ENCODE data around the gene RHBDL1. TPM values are rescaled to one million over a fixed set of nuclear protein-coding genes. Genes with fewer than 3 reads are reported as not detected.

RHBDL1 gene
- polyA plus RNA-seq, 3 donors from 2014 or later, result not detected

DNA sequence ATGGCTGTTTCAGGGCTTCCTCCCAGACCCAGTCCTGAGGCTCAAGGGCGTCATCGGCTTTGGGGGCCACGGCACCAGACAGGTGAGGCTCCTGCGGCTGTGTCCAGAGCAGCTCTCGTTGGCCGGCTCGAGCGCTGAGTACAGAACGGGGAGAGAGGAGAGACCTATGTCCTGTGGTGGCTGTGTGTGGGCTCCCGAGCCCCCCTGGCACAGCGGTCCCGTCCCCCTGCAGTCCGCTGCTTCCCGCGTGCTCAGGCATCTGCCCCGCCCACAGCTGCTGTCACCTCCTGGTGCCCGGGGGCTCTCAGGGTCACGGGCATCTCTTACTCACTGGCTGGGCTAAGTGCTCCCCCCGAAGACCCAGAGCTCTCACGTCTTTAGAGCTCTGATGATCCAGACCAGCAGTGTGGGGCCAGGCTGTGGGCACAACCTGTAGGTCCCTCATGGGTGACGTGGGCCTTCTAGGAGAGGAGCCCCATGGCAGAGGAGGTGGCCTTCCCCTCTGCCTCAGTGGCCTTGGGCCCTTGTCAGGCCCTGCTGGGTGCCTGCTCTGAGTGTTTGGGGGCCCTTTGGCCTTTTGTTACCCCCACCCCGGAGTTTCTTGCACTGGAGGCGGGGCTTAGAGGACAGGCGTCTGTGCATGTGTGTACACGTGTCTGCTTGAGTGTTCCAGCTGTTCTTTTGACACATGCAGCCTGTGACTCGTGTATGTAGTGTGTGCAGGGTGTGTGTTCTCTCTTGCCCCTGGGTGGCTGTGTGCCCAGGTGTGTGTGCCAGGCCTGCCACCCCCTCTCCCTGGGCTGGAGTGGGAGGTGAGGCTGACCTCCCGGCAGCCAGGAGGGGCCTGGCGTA lies 22.8 kb upstream of the RHBDL1 start:
- Mint-ChIP-seq H3K4me3 (peak overlapping the region in 1 of 5 donors; percentile 19), H3K36me3 (no peaks in the 10 kb centered on the region), H3K27me3 (ENCODE audit: low read depth in 3 of 3) (peaks cover 0 to 3% (median 2%) of the 10 kb centered on the region in 3 donors), H3K9me3 (no peaks in the 10 kb centered on the region), H3K4me1 (peaks cover 0 to 6% of the 10 kb centered on the region in 2 donors), H3K27ac (no peak overlapping the region)
- DNase-seq, result no peak

DNA sequence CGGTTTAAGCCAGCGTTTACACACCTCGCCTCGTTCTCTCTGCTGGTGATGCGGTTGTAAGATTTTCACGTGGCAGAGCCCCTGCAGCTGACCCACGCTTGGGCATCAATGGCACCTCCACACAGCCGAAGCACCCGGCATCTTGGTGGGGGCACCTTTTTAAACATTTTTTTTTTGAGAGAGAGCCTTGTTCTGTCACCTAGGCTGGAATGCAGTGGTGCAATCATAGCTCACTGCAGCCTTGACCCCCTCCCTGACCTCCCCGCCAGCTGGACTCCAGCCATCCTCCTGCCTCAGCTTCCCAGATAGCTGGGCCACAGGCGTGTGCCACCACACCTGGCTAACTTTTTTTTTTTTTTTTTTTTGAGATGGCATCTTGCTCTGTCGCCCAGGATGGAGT lies 21.4 kb upstream of the RHBDL1 start:
- no peaks in the 10 kb centered on the region for H3K4me1 Mint-ChIP-seq
- H3K4me3 Mint-ChIP-seq, result no peak overlapping the region
- no peak overlapping the region for H3K27ac Mint-ChIP-seq
- H3K27me3 Mint-ChIP-seq (ENCODE audit: low read depth in 3 of 3), result peaks cover 0 to 3% (median 0%) of the 10 kb centered on the region in 3 donors
- DNase-seq, result no peak
- H3K36me3 Mint-ChIP-seq, result no peaks in the 10 kb centered on the region
- H3K9me3 Mint-ChIP-seq, result no peaks in the 10 kb centered on the region

DNA sequence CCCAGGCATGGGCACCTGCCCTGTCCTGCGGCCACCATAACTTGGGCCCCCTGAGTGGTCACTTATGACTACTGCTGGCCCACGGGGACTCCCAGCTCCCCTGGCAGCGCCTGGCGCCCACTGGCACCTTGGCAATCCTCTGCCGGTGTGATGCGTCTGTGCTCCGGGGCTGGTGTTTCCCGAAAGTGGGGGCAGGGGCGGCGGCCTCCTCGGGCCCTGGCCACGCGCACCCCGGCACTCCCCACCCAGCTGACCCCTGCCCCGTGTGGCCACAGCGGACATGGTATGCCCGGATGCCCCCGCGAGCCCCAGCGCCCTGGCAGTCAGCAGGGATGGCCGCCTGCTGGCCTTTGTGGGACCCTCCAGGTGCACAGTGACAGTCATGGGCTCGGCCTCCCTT lies 18.0 kb upstream of the RHBDL1 start:
- no peak for DNase-seq
- H3K9me3 Mint-ChIP-seq, result no peaks in the 10 kb centered on the region
- H3K4me3 Mint-ChIP-seq, result no peak overlapping the region
- H3K27ac Mint-ChIP-seq, result no peak overlapping the region
- H3K27me3 Mint-ChIP-seq (ENCODE audit: low read depth in 3 of 3), result no peaks in the 10 kb centered on the region
- H3K4me1 Mint-ChIP-seq, result peaks cover 0 to 7% of the 10 kb centered on the region in 2 donors
- no peaks in the 10 kb centered on the region for H3K36me3 Mint-ChIP-seq

DNA sequence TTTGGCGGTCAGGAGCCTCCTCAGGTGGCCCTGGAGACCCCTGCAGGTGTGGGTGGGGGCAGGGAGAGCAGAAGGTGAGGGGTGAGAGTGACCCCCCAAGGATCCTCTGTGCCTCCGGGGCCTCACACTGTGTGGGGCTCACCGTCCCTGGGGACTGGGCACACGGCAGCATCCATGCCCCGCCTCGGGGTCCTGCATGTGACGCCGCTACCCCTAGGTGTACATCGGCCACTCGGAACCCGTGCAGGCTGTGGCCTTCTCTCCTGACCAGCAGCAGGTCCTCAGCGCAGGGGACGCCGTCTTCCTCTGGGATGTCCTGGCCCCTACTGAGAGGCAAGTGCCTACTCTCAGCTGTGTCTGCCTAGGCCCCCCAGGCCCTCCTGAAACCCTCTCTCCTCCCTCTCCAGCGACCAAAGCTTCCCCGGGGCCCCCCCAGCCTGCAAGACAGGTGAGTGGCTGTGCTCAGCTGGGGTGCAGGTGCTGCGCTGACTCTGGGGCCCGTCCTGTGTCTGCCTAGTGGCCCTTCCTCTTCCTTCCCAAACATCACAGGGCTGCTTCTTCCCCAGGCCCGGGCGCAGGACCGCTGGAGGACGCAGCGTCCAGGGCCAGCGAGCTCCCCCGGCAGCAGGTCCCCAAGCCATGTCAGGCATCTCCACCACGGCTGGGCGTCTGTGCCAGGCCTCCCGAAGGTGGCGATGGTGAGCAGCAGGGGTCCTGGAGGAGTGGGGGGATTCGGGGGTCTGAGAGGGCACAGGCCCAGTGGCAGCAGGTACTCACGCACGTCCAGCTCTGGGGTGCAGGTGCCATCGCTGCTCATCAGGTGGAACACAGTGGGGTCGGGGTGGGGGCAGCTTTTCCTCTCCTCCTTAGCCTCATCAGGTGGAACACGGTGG lies 16.5 kb upstream of the RHBDL1 start:
- Mint-ChIP-seq H3K27me3 (ENCODE audit: low read depth in 3 of 3) (no peaks in the 10 kb centered on the region), H3K4me3 (no peak overlapping the region), H3K27ac (no peak overlapping the region), H3K36me3 (no peaks in the 10 kb centered on the region), H3K9me3 (no peaks in the 10 kb centered on the region), H3K4me1 (peaks cover 0 to 10% of the 10 kb centered on the region in 2 donors)
- DNase-seq, result no peak

DNA sequence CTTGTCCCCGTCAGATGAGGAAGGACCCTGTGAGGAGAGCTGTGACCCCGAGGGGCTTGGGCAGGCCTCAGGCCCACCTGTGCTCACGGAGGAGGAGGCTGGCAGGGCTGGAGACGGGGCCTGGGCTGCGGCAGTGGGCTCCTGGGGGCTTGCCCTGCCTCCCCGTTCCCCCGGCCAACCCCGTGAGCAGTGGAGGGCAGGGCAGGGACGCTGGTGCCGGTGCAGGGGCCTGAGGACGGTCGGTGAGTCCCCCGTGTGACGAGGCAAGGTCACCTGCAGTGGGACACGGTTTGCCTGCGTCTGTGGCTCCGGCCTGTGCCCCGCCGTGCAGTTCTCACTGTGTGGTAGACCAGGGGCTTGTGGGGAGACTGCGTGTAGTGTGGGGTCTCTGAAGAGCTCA lies 15.9 kb upstream of the RHBDL1 start:
- Mint-ChIP-seq H3K27ac (no peak overlapping the region), H3K36me3 (no peaks in the 10 kb centered on the region), H3K27me3 (ENCODE audit: low read depth in 3 of 3) (no peaks in the 10 kb centered on the region), H3K9me3 (no peaks in the 10 kb centered on the region), H3K4me1 (peaks cover 0 to 10% of the 10 kb centered on the region in 2 donors), H3K4me3 (no peak overlapping the region)
- no peak for DNase-seq

DNA sequence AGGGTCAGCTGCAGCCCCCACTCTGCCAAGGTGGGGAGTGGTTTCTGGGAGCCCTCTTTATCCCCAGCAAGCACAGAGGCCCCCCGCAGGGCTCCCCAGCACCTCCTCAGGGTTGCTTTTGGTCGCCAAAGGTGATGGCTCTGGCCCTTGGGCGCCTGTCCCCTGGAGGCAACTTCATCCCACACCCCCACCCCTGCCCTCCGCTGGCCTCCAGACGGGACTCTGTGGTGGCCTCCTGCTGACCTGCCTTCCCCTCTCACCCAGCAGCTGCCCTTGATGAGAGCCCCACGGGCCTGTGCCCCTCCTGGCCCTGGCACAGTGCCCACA lies 15.4 kb upstream of the RHBDL1 start:
- Mint-ChIP-seq H3K36me3 (no peaks in the 10 kb centered on the region), H3K27me3 (ENCODE audit: low read depth in 3 of 3) (no peaks in the 10 kb centered on the region), H3K4me1 (peaks cover 0 to 10% of the 10 kb centered on the region in 2 donors), H3K27ac (peak overlapping the region in 1 of 6 donors; percentile 62), H3K4me3 (peak overlapping the region in 1 of 5 donors; percentile 72), H3K9me3 (no peaks in the 10 kb centered on the region)
- no peak for DNase-seq

DNA sequence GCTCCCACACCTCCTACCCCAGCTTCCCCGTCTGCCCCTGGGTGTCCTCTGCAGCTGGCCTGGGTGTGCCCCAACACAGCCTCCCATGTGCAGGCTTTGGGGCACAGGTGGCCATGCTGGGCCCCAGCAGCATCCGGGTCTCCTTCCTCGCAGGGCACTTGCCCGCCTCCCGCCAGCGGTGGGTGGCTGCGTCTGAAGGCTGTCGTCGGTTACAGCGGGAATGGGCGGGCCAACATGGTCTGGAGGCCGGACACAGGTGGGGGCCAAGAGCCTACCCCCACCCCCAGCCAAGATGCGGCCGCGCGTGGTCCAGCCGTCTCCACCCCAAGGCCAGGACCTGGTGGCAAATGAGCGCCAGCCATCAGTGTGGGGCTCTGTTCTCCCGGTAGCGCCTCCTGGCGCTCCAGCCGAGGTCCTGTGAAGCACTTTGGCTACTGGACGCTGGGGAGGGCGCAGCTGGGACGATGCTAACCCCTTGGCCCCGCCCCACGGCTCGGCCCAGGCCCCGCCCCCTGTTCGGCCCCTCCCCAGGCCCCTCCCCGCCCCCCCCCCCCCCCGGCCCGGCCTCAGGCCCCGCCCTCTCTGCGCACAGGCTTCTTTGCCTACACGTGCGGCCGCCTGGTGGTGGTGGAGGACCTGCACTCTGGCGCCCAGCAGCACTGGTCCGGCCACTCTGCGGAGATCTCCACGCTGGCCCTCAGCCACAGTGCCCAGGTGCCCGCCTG lies 14.8 kb upstream of the RHBDL1 start:
- peak; percentile 69 to 78 (median 77) for DNase-seq
- Mint-ChIP-seq H3K4me3 (peak overlapping the region; percentile 30 to 72 (median 54)), H3K36me3 (no peaks in the 10 kb centered on the region), H3K27me3 (ENCODE audit: low read depth in 3 of 3) (no peaks in the 10 kb centered on the region), H3K9me3 (no peaks in the 10 kb centered on the region), H3K27ac (peak overlapping the region in 4 of 6 donors; percentile 16 to 82 (median 52)), H3K4me1 (peaks cover 0 to 10% of the 10 kb centered on the region in 2 donors)

DNA sequence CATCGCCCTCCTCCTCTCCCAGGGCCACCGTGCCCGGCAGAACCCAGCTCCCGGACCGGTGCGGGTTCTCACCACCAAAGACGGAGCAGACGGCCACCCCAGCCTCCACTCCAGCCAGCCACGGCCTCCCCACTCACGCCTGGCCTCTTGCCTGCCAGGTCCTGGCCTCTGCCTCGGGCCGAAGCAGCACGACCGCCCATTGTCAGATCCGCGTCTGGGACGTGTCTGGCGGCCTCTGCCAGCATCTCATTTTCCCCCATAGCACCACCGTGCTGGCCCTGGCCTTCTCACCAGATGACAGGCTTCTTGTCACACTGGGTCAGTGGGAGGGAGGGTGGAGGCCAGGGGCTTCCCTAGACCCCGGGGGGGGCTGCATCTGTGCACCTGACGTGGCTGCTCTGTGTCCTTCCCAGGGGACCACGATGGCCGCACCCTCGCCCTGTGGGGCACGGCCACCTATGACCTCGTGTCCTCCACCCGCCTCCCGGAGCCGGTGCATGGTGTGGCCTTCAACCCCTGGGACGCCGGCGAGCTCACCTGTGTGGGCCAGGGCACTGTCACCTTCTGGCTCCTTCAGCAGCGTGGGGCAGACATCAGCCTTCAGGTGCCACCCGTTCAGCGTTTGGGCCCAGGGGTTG lies 14.2 kb upstream of the RHBDL1 start:
- H3K4me1 Mint-ChIP-seq, result peaks cover 0 to 10% of the 10 kb centered on the region in 2 donors
- H3K27ac Mint-ChIP-seq, result peak overlapping the region in 3 of 6 donors; percentile 34 to 64 (median 40)
- no peak for DNase-seq
- H3K36me3 Mint-ChIP-seq, result no peaks in the 10 kb centered on the region
- H3K4me3 Mint-ChIP-seq, result peak overlapping the region in 4 of 5 donors; percentile 8 to 30 (median 17)
- H3K27me3 Mint-ChIP-seq (ENCODE audit: low read depth in 3 of 3), result no peaks in the 10 kb centered on the region
- no peaks in the 10 kb centered on the region for H3K9me3 Mint-ChIP-seq

DNA sequence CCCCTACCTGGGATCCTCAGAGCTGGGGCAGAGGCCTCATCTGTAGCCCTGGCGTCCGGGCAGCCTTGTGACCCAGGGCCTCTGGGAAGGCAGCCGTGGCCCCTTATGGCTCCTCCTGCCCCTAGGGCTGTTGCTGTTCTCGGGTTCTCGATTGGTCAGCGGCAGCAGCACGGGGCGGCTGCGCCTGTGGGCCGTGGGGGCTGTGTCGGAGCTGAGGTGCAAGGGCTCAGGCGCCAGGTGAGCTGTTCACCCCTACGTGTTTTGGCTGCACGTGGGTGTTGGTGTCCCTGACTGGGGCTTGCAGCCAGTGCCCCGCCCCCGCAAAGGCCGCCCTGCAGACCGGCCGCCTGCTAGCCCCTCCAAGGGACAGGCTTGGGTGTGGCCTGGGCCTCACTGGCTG lies 13.4 kb upstream of the RHBDL1 start:
- Mint-ChIP-seq H3K9me3 (no peaks in the 10 kb centered on the region), H3K4me3 (no peak overlapping the region), H3K27ac (no peak overlapping the region), H3K36me3 (no peaks in the 10 kb centered on the region), H3K4me1 (peaks cover 0 to 10% of the 10 kb centered on the region in 2 donors), H3K27me3 (ENCODE audit: low read depth in 3 of 3) (no peaks in the 10 kb centered on the region)
- DNase-seq, result no peak

DNA sequence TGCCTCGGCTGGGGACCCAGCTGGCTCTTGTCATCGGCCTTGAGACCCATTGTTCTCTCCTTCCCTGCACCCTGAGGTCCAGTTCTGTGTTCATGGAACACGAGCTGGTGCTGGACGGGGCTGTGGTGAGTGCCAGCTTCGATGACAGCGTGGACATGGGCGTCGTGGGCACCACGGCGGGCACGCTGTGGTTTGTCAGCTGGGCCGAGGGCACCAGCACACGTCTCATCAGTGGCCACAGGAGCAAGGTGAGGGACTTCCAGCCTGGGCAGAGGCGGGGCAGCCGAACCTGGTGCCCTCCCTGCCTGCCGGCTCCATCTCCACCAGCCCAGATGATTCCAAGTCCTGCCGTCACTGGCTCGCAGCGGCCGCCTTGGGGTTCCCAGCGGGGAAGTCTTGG lies 12.9 kb upstream of the RHBDL1 start:
- Mint-ChIP-seq H3K9me3 (no peaks in the 10 kb centered on the region), H3K4me3 (no peak overlapping the region), H3K36me3 (no peaks in the 10 kb centered on the region), H3K27me3 (ENCODE audit: low read depth in 3 of 3) (peaks cover 0 to under 1% (median 0%) of the 10 kb centered on the region in 3 donors), H3K27ac (no peak overlapping the region), H3K4me1 (peaks cover 2 to 13% of the 10 kb centered on the region in 2 donors)
- DNase-seq, result no peak

DNA sequence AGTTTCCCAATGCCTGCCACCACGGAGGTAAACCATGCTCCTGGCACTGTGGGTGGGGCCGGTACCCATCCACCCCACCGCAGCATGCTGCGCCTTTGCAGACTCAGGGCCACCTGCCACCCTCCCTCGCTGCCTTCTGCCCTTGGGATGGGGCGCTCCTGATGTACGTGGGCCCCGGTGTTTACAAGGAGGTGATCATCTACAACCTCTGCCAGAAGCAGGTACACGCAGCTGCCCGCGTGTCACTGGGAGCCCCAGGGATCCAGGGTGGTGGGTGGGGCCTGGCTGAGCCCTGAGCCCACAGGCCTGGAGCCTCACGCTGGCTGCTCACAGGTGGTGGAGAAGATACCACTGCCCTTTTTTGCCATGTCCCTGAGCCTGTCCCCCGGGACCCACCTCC lies 8.9 kb upstream of the RHBDL1 start:
- peaks cover 1 to 3% (median 2%) of the 10 kb centered on the region in 3 donors for H3K27me3 Mint-ChIP-seq (ENCODE audit: low read depth in 3 of 3)
- no peaks in the 10 kb centered on the region for H3K9me3 Mint-ChIP-seq
- no peak overlapping the region for H3K4me3 Mint-ChIP-seq
- peaks cover 6 to 15% of the 10 kb centered on the region in 2 donors for H3K4me1 Mint-ChIP-seq
- H3K36me3 Mint-ChIP-seq, result no peaks in the 10 kb centered on the region
- H3K27ac Mint-ChIP-seq, result no peak overlapping the region
- no peak for DNase-seq

DNA sequence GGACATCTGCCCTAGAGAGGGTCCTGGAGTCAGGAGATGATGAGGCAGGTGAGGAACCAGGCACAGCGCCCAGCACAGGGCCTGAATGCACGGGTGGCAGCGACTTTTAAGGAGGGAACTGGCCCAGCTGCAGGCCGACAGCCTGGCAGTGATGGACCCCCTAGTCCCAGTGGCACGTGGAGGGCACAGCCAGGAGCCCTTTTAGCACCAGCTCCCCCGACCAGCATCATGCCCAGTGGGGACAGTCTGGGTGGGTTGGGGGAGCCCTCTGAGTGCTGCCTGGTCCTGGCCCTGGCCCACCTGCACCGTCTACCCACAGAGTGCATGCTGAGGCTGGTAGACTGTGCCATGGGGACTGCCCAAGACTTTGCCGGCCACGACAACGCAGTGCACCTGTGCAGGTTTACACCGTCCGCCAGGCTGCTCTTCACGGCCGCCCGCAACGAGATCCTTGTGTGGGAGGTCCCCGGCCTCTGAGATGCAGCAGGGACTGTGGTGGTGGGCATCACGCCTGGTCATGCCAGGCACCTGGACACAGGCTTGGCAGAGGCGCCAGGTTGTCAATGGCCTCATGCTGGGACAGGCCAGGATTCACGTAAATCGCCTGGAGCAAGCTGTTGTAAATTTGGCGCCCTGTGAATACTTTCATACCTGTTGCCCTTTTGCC lies 8.2 kb upstream of the RHBDL1 start:
- no peak for DNase-seq
- H3K4me1 Mint-ChIP-seq, result peaks cover 6 to 15% of the 10 kb centered on the region in 2 donors
- H3K36me3 Mint-ChIP-seq, result no peaks in the 10 kb centered on the region
- peak overlapping the region; percentile 61 to 82 (median 76) for H3K4me3 Mint-ChIP-seq
- H3K27me3 Mint-ChIP-seq (ENCODE audit: low read depth in 3 of 3), result peaks cover 1 to 3% (median 2%) of the 10 kb centered on the region in 3 donors
- no peaks in the 10 kb centered on the region for H3K9me3 Mint-ChIP-seq
- H3K27ac Mint-ChIP-seq, result peak overlapping the region; percentile 81 to 95 (median 88)
